Mesodermal cell (in vitro differentiated cells): ENCODE measurements around the gene MYO5B.

ENCODE experiments used
- H3K27ac ChIP-seq: 2 replicates; pipeline ENCODE4 v1.7.0; 2013; ENCODE audit warnings: mild to moderate bottlenecking, low read depth, low read length, moderate library complexity; ENCODE audit not compliant: severe bottlenecking
- H3K36me3 ChIP-seq: 2 replicates; pipeline ENCODE4 v1.7.1; 2013; ENCODE audit warnings: mild to moderate bottlenecking, low read length, moderate library complexity; ENCODE audit not compliant: control insufficient read depth, insufficient read depth
- H3K4me1 ChIP-seq: one replicate; pipeline ENCODE4 v1.7.1; 2013; ENCODE audit warnings: mild to moderate bottlenecking, low read length; ENCODE audit not compliant: insufficient read depth, control insufficient read depth, poor library complexity, severe bottlenecking
- H3K4me3 ChIP-seq: 2 replicates; pipeline ENCODE4 v1.7.0; 2013; ENCODE audit warnings: low read length, control low read depth, mild to moderate bottlenecking; ENCODE audit not compliant: insufficient read depth, poor library complexity, severe bottlenecking; ENCODE audit errors: extremely low read depth
- H3K9me3 ChIP-seq: 2 replicates; pipeline ENCODE4 v1.7.1; 2013; ENCODE audit warnings: mild to moderate bottlenecking, low read length, moderate library complexity; ENCODE audit not compliant: control insufficient read depth
- WGBS, 2 experiments: methylation state at CpG; one replicate each; pipeline ENCODE4 v1.1.5; 2013; ENCODE audit warnings: missing lambda C conversion rate in 2 of 2; ENCODE audit not compliant: insufficient coverage in 2 of 2; 5-methylcytosine and 5-hydroxymethylcytosine counted together

MYO5B gene

DNA sequence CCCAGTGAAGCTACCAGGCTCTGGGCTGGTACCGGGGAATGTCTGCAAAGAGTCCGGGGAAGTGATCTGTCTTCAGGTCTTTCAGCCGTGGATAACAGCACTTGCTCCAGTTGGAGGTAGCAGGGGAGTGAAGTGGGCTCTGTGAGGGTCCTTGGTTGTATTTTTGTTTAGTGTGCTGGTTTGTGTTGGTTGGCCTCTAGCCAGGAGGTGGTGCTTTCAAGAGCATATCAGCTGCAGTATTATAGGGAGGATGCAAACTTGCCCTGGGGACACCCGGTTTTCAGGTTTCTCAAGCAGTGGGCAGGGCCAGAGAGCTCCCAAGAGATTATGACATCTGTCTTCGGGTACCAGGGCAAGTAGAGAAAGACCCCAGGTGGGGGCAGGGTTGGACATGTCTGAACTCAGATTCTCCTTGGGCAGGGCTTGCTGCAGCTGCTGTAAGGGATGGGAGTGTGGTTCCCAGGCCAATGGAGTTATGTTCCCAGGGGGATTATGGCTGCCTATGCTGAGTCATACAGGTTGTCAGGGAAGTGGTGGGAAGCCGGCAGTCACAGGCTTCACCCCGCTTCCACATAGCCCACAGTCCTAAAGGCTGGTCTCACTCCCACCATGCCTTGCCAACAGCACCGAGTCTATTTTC lies 416.0 kb downstream of the MYO5B start:
- Histone ChIP-seq H3K27ac (no peak overlapping the region), H3K36me3 (peaks cover 48% of the 10 kb centered on the region), H3K4me1 (peaks cover 3% of the 10 kb centered on the region), H3K9me3 (peaks cover 17% of the 10 kb centered on the region), H3K4me3 (no peak overlapping the region)
- WGBS, 2 experiments = 89 to 93% methylated on average over 5 to 8 of the region's 8 CpGs
